Measurements from ENCODE around the gene MAG.

MAG gene

GRCh38 chr19:35292421-35293362 is 731 bp downstream of the MAG start:
- Histone ChIP-seq H3K9ac (ENCODE audit: low read length) (no peak overlapping the region), H3K36me3 (ENCODE audit: control insufficient read depth, insufficient read depth, low read length) (no peaks in the 10 kb centered on the region), H3K4me1 (ENCODE audit: control insufficient read depth, insufficient read depth, low read length) (no peaks in the 10 kb centered on the region), H3K27ac (ENCODE audit: low read depth, low read length) (no peak overlapping the region), H3K27me3 (ENCODE audit: control insufficient read depth, insufficient read depth, low read length) (peaks cover 6% of the 10 kb centered on the region), H3K4me3 (ENCODE audit: low read length) (no peak overlapping the region)

- Histone ChIP-seq H3K36me3 (ENCODE audit: control insufficient read depth, insufficient read depth, low read length) (no peaks in the 10 kb centered on the region), H3K27me3 (ENCODE audit: control insufficient read depth, insufficient read depth, low read length) (peaks cover 6% of the 10 kb centered on the region), H3K4me1 (ENCODE audit: control insufficient read depth, insufficient read depth, low read length) (no peaks in the 10 kb centered on the region), H3K4me3 (ENCODE audit: low read length) (no peak overlapping the region), H3K9ac (ENCODE audit: low read length) (no peak overlapping the region), H3K27ac (ENCODE audit: low read depth, low read length) (no peak overlapping the region)
Observed at GRCh38 chr19:35293363-35293739, 1.4 kb downstream of the MAG start.

GRCh38 chr19:35293808-35294207 is 1.8 kb downstream of the MAG start:
- Histone ChIP-seq H3K36me3 (ENCODE audit: control insufficient read depth, insufficient read depth, low read length) (no peaks in the 10 kb centered on the region), H3K27me3 (ENCODE audit: control insufficient read depth, insufficient read depth, low read length) (peaks cover 6% of the 10 kb centered on the region), H3K4me3 (ENCODE audit: low read length) (no peak overlapping the region), H3K27ac (ENCODE audit: low read depth, low read length) (no peak overlapping the region), H3K9ac (ENCODE audit: low read length) (no peak overlapping the region), H3K4me1 (ENCODE audit: control insufficient read depth, insufficient read depth, low read length) (no peaks in the 10 kb centered on the region)

GRCh38 chr19:35294328-35294727 is 2.4 kb downstream of the MAG start:
- H3K36me3 ChIP-seq (ENCODE audit: control insufficient read depth, insufficient read depth, low read length), result no peaks in the 10 kb centered on the region

GRCh38 chr19:35294859-35295791 is 3.2 kb downstream of the MAG start:
- no peak overlapping the region for H3K27ac ChIP-seq (ENCODE audit: low read depth, low read length)
- H3K4me1 ChIP-seq (ENCODE audit: control insufficient read depth, insufficient read depth, low read length), result no peaks in the 10 kb centered on the region
- H3K27me3 ChIP-seq (ENCODE audit: control insufficient read depth, insufficient read depth, low read length), result peaks cover 6% of the 10 kb centered on the region
- no peak overlapping the region for H3K4me3 ChIP-seq (ENCODE audit: low read length)
- no peak overlapping the region for H3K9ac ChIP-seq (ENCODE audit: low read length)
- no peaks in the 10 kb centered on the region for H3K36me3 ChIP-seq (ENCODE audit: control insufficient read depth, insufficient read depth, low read length)

More at GRCh38 chr19:35294328-35294727, 2.4 kb downstream of the MAG start:
- H3K27ac ChIP-seq (ENCODE audit: low read depth, low read length), result no peak overlapping the region
- no peaks in the 10 kb centered on the region for H3K4me1 ChIP-seq (ENCODE audit: control insufficient read depth, insufficient read depth, low read length)
- H3K4me3 ChIP-seq (ENCODE audit: low read length), result no peak overlapping the region
- H3K9ac ChIP-seq (ENCODE audit: low read length), result no peak overlapping the region
- peaks cover 6% of the 10 kb centered on the region for H3K27me3 ChIP-seq (ENCODE audit: control insufficient read depth, insufficient read depth, low read length)

- no peak overlapping the region for H3K27ac ChIP-seq (ENCODE audit: low read depth, low read length)
- H3K36me3 ChIP-seq (ENCODE audit: control insufficient read depth, insufficient read depth, low read length), result no peaks in the 10 kb centered on the region
- H3K4me1 ChIP-seq (ENCODE audit: control insufficient read depth, insufficient read depth, low read length), result no peaks in the 10 kb centered on the region
- no peak overlapping the region for H3K9ac ChIP-seq (ENCODE audit: low read length)
- H3K4me3 ChIP-seq (ENCODE audit: low read length), result no peak overlapping the region
- H3K27me3 ChIP-seq (ENCODE audit: control insufficient read depth, insufficient read depth, low read length), result peaks cover 6% of the 10 kb centered on the region
Observed at GRCh38 chr19:35295792-35296462, 4.0 kb downstream of the MAG start.

GRCh38 chr19:35296644-35297514 is 4.9 kb downstream of the MAG start:
- H3K27me3 ChIP-seq (ENCODE audit: control insufficient read depth, insufficient read depth, low read length), result peaks cover 2% of the 10 kb centered on the region
- no peak overlapping the region for H3K27ac ChIP-seq (ENCODE audit: low read depth, low read length)
- no peaks in the 10 kb centered on the region for H3K4me1 ChIP-seq (ENCODE audit: control insufficient read depth, insufficient read depth, low read length)
- no peaks in the 10 kb centered on the region for H3K36me3 ChIP-seq (ENCODE audit: control insufficient read depth, insufficient read depth, low read length)
- H3K4me3 ChIP-seq (ENCODE audit: low read length), result no peak overlapping the region
- no peak overlapping the region for H3K9ac ChIP-seq (ENCODE audit: low read length)

GRCh38 chr19:35297515-35297848 is 5.5 kb downstream of the MAG start:
- no peak overlapping the region for H3K27ac ChIP-seq (ENCODE audit: low read depth, low read length)
- no peaks in the 10 kb centered on the region for H3K4me1 ChIP-seq (ENCODE audit: control insufficient read depth, insufficient read depth, low read length)
- no peak overlapping the region for H3K9ac ChIP-seq (ENCODE audit: low read length)
- H3K4me3 ChIP-seq (ENCODE audit: low read length), result no peak overlapping the region
- H3K27me3 ChIP-seq (ENCODE audit: control insufficient read depth, insufficient read depth, low read length), result peaks cover 2% of the 10 kb centered on the region
- no peaks in the 10 kb centered on the region for H3K36me3 ChIP-seq (ENCODE audit: control insufficient read depth, insufficient read depth, low read length)

- H3K4me3 ChIP-seq (ENCODE audit: low read length), result no peak overlapping the region
- no peak overlapping the region for H3K9ac ChIP-seq (ENCODE audit: low read length)
- H3K27ac ChIP-seq (ENCODE audit: low read depth, low read length), result no peak overlapping the region
- peaks cover 2% of the 10 kb centered on the region for H3K27me3 ChIP-seq (ENCODE audit: control insufficient read depth, insufficient read depth, low read length)
- H3K4me1 ChIP-seq (ENCODE audit: control insufficient read depth, insufficient read depth, low read length), result no peaks in the 10 kb centered on the region
- H3K36me3 ChIP-seq (ENCODE audit: control insufficient read depth, insufficient read depth, low read length), result no peaks in the 10 kb centered on the region
Observed at GRCh38 chr19:35297922-35298321, 6.0 kb downstream of the MAG start.

GRCh38 chr19:35298561-35298972 is 6.6 kb downstream of the MAG start:
- Histone ChIP-seq H3K4me1 (ENCODE audit: control insufficient read depth, insufficient read depth, low read length) (no peaks in the 10 kb centered on the region), H3K27me3 (ENCODE audit: control insufficient read depth, insufficient read depth, low read length) (peaks cover 2% of the 10 kb centered on the region), H3K9ac (ENCODE audit: low read length) (no peak overlapping the region), H3K27ac (ENCODE audit: low read depth, low read length) (no peak overlapping the region), H3K4me3 (ENCODE audit: low read length) (no peak overlapping the region), H3K36me3 (ENCODE audit: control insufficient read depth, insufficient read depth, low read length) (no peaks in the 10 kb centered on the region)

GRCh38 chr19:35299523-35300338 is 7.8 kb downstream of the MAG start:
- H3K4me1 ChIP-seq (ENCODE audit: control insufficient read depth, insufficient read depth, low read length), result no peaks in the 10 kb centered on the region
- no peaks in the 10 kb centered on the region for H3K36me3 ChIP-seq (ENCODE audit: control insufficient read depth, insufficient read depth, low read length)
- no peak overlapping the region for H3K27ac ChIP-seq (ENCODE audit: low read depth, low read length)
- no peak overlapping the region for H3K9ac ChIP-seq (ENCODE audit: low read length)
- H3K4me3 ChIP-seq (ENCODE audit: low read length), result no peak overlapping the region
- H3K27me3 ChIP-seq (ENCODE audit: control insufficient read depth, insufficient read depth, low read length), result peaks cover 4% of the 10 kb centered on the region
